HG02840 (cell line): ENCODE data around the gene RPS10.
"Not testable (repeated sequence)": the region's sequence is repeated elsewhere in the genome, so short reads cannot be mapped to it uniquely, and the experiment has no call there.

Experiments used
- ATAC-seq: cut with Tn5 transposase; IDR thresholded peaks from one replicate; pipeline ENCODE4 v1.9.1; 2021; ENCODE audit warnings: mild to moderate bottlenecking, moderate library complexity, moderate number of reproducible peaks; ENCODE audit not compliant: unreplicated experiment, low FRiP score

Gene RPS10

DNA sequence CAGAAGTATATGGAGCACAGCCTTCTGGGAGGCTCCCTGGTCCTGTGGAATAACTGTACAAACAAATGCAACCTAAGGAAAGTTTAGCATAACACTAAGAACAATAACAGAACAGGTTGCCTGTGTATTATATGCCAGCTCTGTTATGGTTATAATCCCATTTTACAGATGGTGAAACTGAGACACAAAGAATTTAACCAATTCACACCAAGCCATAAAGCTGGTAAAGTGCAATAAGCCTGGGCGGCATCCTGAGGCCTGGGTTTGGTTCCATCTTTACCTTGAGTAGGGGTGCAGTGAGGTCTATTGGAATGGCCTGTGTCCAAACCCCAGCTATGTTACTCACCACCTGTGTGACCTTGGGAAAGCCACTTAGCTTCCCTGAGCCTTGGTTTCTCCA lies 25.3 kb upstream of the RPS10 start:
- no peak for ATAC-seq

DNA sequence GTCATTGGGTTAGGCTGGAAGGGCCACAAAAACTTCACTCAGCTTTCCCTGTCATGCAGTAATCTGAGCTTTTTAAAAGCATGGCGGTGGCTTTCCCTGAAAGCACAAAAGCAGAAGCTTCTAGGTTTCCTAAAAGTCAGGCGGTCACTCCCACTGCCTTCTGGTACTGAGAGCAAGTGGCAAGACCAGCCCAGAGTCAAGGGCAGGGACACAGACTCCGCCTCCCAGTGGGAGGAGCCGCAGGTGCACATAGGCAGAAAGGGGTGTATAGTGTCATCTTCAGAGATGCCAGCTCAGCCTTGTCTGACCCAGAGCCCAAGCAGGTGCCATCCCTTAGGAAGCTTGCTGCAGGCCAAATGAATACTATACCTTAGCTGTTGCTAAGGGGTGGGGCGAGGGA lies 22.0 kb upstream of the RPS10 start:
- no peak for ATAC-seq

DNA sequence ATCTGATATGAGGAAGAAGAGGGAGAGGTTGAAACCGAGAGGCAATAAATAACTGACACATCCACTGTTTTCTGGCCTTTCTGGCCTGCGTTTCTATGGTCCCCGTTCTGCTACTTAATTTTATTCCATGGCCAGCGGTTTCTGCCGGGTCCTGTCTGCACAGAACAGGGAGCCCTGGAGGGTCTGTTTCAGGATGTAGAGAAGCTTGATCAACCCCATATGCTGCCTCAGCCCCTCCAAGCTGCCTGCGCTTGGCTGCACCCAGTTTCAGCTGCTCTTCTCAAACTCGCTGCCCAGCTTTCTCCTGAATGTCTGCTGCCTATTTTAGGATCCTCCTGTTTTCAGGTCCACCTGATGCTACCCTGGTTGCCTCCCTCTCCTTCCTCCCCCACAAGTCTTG lies 21.5 kb upstream of the RPS10 start:
- ATAC-seq: no peak

DNA sequence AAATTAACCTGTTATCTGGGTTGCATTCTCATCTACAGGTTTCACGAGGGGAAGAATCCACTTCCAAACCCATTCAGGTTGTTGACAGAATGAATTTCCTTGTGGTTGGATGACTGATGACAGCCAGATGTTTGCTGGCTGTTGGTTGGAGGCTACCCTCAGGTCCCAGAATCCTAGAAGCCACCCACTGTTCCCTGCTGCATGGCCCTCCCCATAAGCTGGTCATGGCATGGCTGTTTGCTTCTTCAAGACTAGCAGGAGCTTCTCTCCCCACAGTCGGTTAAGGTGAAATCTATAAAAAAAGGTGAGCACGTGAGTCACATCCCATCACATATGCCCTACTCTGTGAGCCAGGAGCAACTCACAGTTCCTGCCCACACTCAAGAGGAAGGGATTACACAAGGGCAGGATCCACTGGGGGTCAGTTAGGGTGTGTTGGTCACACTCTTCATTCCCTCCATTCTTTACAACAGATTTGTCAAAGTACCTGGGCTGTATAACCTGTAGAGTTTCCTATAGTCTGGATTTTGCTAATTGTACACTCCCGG lies 19.5 kb upstream of the RPS10 start:
- no peak for ATAC-seq

DNA sequence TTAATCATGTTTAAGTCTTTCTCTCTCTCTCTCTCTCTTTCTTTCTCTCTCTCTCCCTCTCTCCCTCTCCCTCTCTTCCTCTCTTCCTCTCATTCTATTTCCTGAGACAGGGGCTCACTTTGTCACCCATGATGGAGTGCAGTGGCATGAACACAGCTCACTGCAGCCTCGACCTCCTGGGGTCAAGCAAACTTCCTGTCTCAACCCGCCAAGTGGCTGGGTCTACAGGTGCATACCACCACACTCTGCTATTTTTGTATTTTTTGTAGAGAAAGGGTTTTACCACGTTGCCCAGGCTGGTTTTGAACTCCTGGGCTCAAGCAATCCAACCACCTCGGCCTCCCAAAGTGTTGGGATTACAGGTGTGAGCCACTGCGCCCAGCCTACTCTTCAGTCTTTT lies 15.7 kb upstream of the RPS10 start:
- no peak for ATAC-seq

DNA sequence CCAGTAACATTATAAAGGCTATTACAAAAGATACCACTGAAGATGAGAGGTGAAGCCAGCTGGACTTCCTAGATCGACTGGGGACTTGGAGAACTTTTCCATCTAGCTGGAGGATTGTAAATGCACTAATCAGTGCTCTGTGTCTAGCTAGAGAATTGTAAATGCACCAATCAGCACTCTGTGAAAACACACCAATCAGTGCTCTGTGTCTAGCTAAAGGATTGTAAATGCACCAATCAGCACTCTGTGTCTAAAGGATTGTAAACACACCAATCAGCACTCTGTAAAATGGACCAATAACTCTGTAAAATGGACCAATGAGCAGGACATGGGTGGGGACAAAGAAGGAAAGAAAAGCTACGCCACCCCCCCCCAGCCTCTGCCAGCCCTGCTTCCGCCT lies 13.6 kb upstream of the RPS10 start:
- no peak for ATAC-seq

DNA sequence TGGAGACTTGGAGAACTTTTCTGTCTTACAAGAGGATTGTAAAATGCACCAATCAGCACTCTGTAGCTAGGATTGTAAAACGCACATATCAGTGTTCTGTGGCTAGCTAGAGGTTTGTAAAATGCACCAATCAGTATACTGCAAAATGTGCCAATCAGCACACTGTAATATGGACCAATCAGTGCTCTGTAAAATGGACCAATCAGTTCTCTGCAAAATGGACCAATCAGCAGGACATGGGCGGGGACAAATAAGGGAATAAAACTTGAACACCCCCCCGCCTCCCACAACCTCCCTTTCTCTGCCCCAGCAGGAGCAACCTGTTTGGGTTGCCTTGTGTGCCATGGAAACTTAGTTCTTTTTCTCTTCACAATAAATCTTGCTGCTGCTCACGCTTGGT lies 12.8 kb upstream of the RPS10 start:
- no peak for ATAC-seq

DNA sequence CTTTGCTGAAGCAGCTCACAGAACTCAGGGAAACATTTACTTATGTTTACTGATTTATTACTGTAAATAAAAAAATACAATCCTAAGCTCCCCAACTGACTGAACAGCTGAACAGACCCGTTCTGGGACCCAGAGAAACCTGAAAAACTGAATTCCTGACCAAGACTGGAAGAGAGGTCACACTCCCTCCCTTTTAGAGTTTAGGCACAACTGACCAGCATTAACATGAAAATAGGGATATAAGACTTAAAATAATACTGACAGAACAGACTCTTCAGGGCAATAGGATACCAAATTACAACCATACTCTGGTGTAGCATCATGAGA lies 11.7 kb upstream of the RPS10 start:
- no peak for ATAC-seq

DNA sequence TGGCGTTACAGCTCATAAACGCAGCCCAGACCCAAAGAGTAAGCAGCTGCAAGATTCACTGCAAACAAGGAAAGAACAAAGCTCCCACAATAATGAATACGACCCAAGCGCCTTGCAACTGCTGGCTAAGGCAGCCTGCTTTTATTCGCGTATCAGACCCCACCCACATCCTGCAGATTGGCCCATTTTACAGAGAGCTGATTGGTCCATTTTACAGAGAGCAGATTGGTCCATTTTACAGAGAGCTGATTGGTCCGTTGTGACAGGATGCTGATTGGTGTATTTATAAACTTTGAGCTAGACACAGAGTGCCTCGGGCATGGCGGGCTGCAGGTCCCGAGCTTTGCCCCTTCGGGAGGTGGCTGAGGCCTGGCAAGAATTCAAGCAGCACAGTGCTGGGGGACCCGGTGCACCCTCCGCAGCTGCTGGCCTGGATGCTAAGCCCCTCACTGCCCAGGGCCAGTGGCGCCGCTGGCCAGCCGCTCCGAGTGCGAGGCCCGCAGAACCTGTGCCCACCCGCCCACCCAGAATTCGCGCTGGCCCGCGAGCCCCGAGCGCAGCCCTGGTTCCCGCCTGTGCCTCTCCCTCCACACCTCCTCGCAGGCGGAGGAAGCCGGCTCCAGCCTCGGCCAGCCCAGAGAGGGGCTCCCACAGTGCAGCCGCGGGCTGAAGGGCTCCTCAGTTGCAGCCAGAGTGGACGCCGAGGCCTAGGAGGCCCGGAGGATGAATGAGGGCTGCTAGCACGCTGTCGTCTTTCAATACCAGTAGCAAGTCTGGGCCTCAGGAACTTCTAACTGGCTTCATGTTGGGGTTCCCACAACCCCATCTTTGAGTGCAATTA lies 11.2 kb upstream of the RPS10 start:
- ATAC-seq: no peak

DNA sequence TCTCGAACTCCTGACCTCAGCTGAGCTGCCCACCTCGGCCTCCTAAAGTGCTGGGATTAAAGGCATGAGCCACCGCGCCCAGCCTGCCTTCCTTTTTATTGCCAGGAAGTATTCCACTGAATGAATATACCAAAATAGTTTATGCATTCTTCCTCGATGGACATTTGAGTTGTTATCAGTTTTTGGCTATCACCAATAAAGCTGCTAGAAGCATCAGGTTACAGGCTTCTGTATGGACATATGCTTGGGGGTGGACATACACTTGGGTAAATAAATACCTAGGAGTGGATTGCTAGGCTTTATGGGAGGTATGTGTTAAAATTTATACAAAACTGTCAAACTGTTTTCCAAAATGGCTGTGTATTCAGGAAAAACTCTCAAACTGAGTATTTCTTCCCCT lies 10.0 kb upstream of the RPS10 start:
- ATAC-seq: no peak

DNA sequence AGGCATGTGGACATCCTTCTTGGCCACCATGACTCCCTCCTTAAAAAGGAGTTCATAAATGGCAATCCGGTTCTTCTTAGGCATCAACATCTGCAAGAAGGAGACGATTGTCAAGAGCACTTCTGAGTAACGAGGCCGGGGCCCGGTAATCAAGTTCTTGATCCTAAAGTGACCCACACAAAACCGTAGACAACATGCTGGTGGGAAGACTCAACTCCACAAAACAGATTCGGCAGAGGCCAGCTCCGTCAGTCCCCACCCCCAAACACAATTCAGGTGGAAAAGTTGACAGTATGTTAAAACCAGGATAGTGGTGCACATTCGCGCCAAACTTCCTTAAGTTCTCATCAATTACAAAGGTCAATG lies 754 bp downstream of the RPS10 start:
- no peak for ATAC-seq

DNA sequence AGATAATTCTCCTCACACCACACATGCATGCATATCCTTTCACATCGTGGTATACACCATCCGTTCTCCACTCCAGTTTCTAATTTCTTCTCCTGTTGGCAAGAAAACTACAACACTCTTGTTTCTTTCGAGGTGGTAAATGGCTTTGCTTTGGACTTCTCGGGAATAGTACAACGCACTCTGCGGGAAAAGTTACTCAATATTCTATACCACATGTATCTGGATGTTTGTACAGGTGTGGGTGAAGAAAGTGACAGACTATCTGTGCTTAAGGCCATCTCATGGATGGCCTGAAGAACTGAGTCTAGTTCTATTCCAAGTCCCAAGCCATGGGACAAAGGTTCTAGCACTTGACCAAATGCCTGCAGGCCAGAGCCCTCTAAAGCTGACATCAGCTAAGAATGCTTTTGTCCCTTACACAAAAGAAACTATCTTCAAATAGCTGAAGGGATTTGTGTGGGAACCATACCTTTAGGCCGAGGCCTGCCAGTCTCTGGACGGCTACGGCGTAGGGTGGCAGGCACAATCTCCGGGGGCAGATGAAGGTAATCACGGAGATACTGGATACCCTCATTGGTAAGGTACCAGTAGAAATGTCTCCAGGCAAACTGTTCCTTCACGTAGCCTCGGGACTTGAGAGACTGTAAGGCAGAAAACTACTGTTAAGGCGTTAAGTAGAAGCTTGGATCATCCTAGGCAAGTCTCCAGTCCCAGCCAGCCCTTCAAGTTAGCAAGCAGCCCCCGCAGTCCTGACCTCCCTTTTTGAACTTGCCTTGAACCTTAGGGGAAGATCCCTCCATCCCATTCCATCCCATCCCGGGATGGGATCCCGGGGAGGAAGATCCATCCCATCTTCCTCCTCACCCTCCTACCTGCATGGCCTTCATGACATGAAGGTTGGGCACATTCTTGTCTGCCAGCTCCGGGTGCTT lies 1.4 kb downstream of the RPS10 start:
- no peak for ATAC-seq

DNA sequence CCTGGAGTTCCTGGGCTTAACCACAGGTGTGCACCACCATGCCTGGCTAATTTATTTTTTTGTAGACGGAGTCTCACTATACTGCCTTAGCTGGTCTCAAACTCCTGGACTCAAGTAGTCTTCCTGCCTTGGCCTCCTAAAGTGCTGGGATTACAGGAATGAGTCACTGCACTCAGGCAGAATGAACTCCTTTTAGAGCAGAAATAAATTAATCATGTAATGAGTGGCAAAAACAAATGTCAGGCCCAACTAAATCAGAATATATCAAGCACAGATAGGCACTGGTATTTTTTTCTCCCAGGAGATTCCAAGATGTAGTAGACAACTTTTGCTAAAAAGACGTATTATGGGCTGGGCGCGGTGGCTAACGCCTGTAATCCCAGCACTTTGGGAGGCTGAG lies 2.6 kb downstream of the RPS10 start:
- ATAC-seq: no peak

DNA sequence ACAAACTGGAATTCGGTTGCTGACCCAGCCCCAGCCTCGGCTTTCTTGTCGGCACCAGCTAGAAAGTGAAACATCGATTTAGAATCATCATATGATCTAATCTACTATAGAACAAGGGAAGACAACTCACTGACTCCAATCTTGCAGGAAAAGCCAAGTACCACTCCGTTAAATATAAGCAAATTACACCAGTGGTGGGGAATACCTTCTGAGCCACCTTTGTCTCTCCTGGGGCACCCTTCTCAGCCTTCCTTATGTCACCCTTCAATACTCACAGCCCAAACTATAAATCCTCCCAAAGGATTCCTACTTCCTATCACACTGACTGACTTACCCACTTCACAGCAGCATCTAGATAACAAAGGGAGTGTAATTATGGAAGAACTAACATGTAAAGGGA lies 7.5 kb downstream of the RPS10 start:
- no peak for ATAC-seq

DNA sequence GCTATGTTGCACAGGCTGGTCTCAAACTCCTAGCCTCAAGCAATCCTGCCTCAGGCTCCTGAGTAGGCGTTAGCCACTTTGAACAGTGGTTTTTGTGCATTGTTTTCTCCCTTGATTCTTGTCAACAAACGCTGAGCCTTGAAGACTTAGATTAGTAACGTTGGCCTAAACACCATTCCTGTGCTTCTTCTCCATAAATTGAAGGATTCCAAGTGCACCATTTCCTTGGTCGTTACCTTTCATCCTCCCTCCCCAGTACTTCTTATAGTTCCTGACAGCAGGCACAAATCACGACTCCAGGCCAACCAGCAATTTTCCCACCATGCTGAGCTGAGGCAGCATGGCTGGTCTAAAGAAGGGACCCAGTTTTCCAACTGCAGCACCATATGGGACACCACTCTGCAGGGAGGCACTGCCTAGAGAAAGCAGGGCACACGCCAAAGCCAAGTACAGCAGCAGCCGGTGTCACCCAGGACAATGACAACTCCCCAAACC lies 8.9 kb downstream of the RPS10 start:
- ATAC-seq: no peak

DNA sequence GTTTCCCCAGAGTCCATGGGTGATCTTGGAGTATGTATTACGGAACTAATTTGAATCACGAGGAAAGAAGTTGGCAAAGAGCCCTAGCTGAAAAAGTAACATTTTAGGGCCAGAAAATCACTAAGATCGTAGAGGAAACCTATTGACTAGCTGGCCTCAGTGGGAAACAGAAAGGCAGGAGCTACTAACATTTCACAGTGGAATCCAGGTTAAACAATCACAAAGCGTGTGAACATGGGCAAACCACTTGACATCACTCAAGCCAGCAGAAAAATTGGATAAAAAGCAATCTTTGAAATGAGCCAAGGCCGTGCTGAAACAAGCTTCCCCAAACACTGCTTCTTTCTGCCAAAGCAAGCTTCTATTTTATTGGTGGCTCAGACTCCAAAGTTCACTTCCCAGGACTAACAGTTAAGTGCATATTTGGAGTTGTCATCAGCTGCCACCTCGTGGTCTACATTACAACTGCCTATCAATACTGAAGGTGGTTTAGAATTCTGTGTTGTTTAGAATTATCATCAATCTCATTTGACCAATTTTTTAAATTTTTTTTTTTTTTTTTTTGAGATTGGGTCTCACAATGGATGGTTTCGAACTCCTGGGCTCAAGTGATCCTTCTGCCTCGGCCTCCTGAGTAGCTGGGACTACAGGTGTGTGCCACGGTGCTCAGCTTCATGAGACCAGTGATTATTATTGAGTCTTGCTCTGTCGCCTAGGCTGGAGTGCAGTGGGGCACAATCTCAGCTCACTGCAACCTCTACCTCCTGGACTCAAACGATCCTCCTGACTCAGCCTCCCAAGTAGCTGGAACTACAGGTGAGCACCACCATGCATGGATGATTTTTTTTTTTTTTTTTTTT lies 10.6 kb downstream of the RPS10 start:
- ATAC-seq: no peak

DNA sequence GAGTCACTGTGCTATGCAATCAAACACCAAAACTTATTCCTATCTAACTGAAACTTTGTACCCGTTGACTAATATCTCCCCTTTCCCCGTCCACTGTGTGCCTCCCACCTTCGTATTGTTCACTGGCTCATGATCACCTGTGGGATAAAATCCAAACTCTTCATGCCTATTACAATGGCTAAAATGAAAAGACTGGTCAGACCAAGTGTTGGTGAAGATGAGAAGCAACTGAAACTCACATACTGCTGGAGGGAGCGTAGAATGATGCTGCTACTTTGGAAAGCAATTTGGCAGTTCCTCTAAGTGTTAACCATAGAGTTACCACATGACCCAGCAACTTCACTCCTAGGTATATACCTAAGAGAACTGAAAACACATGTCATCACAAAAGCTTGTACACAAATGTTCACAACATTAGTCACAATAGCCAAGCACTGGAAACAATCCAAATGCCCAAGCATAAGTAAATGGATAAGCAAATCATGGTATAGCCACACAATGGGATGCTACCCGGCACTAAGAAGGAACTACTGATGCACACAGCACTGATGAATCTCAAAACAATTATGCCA lies 13.1 kb downstream of the RPS10 start:
- ATAC-seq: no peak

DNA sequence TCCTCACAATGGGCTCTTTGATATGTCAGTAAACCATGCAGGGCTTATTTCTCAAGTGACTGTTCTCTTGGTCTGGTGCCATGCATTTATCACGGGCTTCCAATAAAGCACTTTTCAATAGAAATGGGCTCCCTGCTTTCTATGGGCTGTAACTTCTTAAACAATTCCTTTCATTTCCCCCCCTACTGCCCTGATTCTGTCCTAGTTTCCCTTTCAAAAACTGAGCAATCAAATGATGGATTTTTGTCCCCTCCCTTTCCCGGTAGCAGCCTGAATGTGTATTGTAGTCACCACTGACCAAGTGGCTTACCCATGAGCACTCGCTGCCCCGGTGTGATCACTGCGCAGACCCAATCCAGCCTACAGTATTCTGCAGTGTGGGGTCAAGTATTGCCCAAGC lies 13.9 kb downstream of the RPS10 start:
- ATAC-seq: no peak

DNA sequence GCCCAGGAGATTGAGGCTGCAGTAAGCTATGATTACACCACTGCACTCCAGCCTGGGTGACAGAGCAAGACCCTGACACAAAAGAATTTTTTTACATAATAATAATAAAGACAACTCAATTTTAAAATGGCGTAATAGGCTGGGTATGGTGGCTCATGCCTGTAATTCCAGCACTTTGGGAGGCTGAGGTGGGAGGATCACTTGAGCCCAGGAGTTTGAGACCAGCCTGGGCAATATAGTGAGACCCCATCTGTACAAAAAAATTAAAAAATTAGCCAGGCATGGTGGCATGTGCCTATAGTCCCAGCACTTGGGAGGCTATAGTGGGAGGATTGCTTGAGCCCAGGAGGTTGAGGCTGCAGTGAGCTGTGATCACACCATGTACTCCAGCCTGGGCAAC lies 18.0 kb downstream of the RPS10 start:
- not testable (repeated sequence) for ATAC-seq

DNA sequence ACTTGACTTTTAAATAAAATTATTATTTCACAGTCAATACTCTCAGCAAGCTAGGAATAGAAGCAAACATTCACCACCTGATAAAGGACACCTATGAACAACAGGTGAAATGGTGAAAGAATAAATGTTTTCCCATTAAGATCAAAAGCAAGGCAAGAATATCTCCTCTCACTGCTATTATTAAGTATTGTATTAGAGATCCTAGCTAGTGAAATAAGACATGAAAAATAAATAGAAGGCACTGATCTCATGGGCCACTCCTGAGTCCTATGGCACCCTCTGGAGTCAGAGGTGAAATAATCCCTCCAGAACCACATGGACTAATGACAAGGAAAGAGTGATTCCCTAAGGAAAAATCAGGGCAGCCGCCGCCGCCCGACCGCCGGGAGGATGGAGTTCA lies 29.4 kb downstream of the RPS10 start:
- no peak for ATAC-seq
